ENCODE results near the gene DEK.

DNA sequence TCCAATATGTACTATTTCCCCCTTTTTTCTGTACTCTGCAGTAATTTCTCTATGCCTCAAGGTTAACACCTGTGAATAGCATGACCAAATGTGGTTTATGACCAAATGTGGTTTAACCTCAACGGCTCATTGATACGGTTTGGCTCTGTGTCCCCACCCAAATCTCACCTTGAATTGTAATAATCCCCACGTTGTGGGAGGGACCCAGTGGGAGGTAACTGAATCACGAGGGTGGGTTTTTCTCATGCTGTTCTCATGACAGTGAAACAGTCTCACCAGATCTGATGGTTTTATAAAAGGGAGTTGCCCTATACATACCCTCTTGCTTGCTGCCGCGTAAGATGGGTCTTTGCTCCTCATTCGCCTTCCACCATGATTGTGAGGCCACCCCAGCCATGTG, 18.7 kb downstream of the DEK start:
- TF ChIP-seq POLR2A (IDR thresholded peaks at IDR 0.05; ENCODE audit: low read length) (no peak), GATA1 (IDR thresholded peaks at IDR 0.05; ENCODE audit: low read depth, low read length) (no peak)

Measured in erythroblast (primary cell).